ENCODE measurements around the gene CHST9.
"Not testable (repeated sequence)": the region's sequence is repeated elsewhere in the genome, so short reads cannot be mapped to it uniquely, and the experiment has no call there.

The CHST9 gene

DNA sequence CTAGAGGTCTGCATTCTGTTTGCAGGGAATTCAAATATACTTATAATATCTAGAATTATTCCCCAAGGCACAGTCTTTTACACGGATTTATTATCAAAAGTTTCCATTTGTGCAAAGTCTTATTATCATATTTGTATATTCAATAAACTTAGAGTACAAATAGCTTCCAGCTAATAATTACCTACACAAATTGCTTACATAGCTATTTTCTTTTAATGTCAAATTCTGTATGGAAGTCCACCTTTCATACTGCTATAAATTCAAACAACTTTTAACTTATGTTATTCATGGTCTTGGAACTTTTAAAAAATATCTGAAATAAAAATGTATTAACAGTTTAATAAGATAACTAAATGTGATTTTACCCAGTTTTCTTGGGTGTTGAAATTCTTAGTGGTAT lies 13.1 kb downstream of the CHST9 start:
- no peak for DNase-seq (ENCODE audit: low read depth, low spot score)

DNA sequence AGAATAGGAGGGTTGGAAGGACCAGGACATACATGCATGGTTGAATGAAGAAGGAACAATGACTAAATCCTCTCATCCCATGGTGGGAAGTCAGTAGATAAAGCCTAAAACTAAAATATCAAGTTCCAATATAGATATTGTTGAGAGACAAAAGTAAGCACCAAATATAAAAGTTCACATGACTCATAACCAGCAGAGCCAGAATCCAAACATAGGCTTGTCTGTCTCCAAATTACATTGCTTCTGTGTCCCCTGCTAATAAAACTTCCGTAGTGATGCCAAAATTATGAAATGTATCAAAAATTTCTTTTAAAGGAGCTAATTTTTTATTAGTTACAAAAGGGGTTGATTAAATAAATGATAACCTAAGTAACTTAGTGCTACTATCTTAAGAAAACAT lies 19.7 kb downstream of the CHST9 start:
- DNase-seq (ENCODE audit: low read depth, low spot score) = no peak

DNA sequence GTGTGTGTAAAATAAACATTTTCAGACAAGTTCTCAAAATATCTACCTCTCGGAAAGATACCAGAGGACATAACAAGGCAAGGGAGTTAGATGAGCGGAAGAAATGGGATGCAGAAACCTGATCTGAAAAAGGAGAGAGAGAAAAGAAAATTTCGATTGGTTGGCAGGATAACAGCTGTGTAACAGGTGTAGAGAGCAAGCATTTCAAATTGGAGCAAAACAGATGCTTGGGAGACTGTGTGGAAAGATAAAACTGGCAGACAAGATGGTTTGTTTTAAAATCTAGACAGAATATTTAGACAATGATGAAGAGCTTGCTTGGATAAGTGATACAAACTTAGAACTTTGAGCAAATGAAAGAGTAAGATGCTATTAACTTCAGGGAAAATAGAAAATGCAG lies 20.2 kb downstream of the CHST9 start:
- no peak for DNase-seq (ENCODE audit: low read depth, low spot score)

DNA sequence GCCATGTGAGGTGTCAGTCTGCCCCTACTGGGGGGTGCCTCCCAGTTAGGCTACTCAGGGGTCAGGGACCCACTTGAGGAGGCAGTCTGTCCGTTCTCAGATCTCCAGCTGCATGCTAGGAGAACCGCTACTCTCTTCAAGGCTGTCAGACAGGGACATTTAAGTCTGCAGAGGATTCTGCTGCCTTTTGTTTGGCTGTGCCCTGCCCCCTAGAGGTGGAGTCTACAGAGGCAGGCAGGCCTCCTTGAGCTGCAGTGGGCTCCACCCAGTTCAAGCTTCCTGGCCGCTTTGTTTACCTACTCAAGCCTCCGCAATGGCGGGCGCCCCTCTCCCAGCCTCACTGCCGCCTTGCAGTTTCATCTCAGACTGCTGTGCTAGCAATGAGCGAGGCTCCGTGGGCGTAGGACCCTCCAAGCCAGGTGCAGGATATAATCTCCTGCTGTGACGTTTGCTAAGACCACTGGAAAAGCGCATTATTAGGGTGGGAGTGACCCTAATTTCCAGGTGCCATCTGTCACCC lies 21.9 kb downstream of the CHST9 start:
- DNase-seq (ENCODE audit: low read depth, low spot score) = not testable (repeated sequence)

DNA sequence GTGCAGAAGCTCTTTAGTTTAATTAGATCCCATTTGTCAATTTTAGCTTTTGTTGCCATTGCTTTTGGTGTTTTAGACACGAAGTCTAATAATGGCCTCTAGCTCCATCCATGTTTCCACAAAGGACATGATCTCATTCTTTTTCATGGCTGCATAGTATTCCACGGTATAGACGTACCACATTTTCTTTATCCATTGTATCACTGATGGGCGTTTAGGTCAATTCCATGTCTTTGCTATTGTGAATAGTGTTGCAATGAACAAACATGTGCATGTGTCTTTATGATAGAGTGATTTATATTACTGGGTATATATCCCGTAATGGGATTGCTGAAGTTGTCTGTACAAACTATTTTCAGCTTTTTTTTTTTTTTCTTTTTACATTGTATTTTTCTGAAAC lies 35.9 kb downstream of the CHST9 start:
- not testable (repeated sequence) for DNase-seq (ENCODE audit: low read depth, low spot score)

DNA sequence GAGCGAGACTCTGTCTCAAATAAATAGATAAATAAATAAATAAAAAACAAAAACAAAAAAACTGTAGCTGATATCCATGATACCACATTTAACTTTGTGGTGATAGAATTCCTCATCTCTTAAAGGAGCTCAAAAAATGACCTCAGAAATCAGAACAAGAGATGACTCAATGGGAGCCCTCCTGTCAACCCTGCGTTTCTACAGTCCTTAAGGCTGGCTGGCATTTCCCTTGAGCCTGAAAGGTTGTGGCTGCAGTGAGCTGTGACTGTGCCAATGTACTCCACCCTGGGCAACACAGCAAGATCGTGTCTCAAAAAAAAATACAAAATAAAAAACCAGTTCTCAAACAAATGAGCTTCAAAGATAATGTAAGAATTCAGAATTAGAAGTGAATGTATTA lies 40.4 kb downstream of the CHST9 start:
- no peak for DNase-seq (ENCODE audit: low read depth, low spot score)

DNA sequence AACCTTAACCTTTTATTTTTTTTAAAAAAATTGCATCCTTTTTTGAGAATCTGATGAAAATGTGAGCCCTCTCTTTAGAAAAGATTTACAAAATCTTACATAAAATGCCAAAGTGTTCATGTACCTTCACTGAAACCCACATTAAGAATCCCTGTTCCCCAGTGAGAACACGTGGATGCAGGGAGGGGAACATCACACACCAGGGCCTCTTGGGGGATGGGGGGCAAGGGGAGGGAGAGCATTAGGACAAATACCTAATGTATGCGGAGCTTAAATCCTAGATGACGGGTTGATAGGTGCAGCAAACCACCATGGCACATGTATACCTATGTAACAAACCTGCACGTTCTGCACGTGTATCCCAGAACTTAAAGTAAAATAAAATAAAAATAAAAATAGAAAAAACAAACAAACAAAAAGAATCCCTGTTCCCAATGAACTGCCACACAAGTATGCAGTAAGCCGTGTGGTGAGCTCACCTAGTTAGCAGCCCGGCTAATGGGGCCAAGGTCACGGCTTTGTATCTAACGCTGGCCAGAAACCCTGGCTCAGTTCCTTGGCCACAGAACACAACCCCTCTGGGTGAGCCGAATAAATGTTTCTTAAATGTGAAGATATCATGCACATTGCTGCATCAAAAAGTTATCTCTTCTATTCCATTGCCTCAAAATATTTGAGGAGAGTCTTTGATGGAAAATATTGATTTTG lies 41.4 kb downstream of the CHST9 start:
- DNase-seq (ENCODE audit: low read depth, low spot score) = no peak

DNA sequence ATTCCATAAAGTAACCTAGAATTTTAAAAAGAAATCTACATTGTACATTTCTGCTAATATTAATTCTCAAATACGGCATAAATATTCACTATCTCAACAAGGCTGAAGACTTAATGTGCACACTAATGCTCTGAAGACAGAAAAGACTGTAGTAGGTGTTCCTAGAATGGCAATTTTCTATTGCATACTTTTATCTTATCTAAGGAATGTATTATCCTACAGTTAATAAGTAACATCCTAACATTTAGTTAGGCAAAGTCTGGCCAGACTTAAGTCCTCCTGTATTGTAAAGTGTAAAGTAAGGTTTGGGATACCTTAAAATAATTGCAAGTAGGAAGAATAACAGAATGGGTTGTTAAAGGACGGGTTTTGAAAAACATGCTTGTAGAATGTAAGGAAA lies 42.2 kb downstream of the CHST9 start:
- DNase-seq (ENCODE audit: low read depth, low spot score) = no peak

DNA sequence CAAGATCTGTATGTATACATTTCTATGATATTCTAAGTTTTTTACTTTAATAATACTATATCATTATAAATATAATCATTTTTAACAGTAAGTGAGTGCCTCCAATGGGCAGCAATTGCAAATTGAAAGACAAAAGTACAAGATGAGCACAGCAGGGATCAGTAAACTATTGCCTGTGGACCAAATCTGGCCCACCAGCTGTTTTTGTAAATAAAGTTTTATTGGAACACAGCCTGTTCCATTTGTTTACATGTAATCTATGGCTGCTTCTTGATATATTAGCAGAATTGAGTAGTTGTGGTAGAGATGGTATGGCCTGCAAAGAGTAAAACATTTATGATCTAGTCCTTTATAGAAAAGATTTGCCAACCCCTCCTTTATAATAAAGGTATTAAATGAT lies 43.2 kb downstream of the CHST9 start:
- no peak for DNase-seq (ENCODE audit: low read depth, low spot score)

DNA sequence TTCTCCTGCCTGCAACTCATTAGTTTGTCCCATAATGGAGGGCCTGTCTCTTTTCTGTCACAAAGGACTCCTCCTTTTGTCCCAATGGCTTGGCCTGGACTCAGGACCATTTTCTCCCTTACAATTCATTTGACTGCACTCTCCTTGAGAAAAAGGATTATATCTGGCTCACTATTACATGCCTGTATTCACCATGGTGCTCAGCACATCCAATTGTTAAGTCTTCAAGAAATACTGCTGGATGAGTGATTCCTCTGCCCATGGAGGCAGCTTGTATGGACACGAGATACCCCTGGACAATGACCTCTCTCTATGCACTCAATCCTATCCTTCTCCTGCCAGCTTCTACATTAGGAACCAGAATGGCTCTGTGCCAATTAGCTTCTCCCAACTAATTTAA lies 47.0 kb downstream of the CHST9 start:
- DNase-seq (ENCODE audit: low read depth, low spot score) = no peak

DNA sequence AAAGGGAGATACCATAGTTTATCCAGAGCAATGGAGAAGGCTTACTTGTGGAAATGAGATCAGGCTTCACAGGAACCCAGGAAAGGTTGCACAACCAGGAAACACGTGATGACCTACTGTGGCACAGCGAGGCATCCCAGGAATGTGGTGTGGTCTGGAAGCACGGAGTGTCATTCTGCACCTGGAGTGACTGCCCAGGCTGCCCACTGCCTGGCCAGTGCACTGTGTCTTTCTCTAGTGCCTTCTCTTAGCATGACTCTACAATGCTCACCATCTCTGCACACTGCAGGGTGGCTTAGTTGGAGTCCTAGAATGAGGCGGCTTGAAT lies 48.9 kb downstream of the CHST9 start:
- no peak for DNase-seq (ENCODE audit: low read depth, low spot score)

DNA sequence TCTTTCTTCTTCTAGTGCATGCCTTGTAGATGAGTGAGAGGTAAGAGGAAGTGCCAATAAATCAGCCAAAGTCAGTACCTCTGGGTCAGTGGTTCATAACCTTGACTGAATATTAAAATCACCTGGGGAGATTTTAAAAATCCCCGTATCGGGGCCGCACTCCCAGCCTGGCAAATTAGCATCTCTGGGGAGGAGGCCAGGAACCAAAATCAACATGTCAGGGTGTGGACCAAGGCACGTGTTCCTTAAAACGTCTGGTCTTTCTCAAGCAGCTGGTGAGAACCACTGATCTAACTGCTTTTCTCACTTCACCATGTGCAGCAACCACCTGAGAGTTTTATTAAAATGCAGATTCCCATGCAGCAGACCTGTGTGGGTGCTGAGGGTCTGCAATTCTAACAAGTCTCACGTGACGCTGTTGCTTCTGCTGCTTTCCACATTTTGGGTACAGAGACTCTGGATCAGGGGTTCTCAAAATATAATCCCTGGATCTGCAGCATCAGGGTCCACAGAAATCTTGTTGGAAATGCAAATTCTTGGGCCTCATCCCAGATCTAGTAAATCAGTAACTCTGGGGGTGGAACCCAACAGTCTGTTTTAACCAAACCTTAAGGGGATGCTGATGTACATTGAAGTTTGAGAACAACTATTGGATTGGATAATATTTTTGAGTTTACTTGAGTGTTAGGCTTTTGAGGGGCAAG lies 49.5 kb downstream of the CHST9 start:
- DNase-seq (ENCODE audit: low read depth, low spot score) = no peak

DNA sequence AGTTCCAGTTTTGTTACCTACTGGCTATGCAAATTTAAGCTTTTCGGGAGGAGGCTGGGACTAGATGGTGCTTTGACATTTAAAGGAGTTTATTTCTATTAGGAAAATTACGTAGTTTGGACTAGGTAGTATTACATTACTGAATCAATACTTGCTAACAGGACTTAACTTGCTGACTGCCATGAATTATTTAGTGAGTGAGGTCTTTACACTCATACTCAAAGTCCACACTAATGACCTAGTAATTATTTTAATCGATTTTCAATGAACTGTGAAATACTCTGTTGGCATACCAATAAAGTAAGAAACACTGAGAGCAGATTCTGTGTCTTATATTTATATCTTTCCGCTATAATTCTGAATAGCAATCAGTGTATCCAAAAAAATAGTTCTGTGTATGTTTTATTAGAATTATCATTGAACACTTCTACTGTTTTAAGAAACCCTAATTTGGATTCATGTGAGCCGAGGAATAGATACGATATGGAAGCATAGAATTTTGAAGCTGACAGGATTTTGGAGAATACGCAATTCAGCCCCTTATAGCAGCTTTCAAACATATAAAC lies 55.0 kb downstream of the CHST9 start:
- DNase-seq (ENCODE audit: low read depth, low spot score) = no peak

DNA sequence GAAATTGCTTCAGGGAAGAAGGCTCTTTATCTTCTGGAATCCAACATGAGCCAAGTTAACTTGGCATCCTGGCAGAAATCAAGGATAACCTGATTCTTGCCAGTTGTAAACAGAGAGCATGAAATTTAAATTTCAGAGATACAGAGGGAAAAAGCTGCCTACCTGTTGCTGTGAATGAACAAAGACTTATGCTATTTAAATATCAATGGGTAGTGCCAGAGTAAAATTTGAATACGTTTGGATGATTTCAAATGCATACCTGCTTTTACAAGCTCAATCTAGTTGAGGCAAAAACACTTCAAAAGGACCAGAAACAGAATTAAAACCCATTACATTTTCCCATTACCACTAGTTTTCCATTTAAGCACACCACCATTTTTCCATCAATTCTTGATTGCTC lies 60.9 kb downstream of the CHST9 start:
- DNase-seq (ENCODE audit: low read depth, low spot score) = no peak

DNA sequence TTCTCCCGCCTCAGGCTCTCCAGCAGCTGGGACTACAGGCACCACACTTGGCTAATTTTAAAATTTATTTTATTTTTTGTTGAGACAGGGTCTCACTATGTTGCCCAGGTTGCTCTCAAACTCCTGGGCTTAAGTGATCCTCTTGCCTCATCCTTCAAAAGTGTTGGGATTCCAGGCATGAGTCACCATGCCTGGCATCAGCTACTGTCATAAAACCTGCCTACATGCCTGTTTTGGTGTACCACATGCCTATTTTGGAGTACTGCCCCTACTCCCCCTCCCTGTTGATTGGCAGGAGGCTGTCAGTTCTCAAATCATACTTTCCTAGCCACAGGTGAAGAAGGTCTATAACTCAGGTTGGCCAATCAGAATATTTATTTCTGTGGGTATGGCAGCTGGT lies 64.0 kb downstream of the CHST9 start:
- no peak for DNase-seq (ENCODE audit: low read depth, low spot score)

DNA sequence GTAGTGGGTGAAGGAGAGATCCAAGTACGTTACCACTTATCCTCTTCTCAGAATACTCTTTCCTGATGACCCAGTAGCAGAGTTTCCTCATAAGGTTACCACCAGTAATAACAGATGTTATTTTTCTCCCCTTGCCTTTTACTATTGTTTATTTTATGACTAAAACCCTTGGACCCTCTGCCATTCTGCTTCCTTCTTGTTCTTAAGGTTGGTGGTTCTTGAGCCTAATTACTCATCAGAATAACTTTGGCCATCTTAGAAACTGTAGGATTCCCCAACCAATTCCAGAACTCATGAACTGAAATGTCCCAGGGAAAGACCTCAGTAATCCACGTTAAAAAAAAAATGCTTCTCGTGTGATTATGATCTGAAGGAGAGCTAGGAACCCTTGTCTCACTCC lies 64.9 kb downstream of the CHST9 start:
- DNase-seq (ENCODE audit: low read depth, low spot score) = no peak

DNA sequence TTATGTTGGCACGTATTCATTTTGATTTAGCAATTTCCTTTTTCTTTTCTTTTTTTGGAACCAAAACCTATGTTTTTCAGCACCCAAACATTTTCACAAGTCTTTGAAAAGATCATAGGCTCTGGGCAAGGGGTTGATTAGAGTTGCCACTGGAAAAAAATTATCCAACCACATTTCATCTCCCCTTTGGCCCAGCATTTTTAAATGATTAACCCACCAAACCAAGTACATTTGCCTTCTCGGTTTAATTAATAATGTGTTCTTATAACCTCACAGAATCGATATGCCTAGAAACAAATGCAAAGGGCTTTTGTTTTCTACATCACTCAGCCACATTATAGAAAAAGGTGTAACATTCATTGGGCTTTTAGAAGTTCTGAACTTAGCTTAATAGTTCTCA lies 66.1 kb downstream of the CHST9 start:
- no peak for DNase-seq (ENCODE audit: low read depth, low spot score)

DNA sequence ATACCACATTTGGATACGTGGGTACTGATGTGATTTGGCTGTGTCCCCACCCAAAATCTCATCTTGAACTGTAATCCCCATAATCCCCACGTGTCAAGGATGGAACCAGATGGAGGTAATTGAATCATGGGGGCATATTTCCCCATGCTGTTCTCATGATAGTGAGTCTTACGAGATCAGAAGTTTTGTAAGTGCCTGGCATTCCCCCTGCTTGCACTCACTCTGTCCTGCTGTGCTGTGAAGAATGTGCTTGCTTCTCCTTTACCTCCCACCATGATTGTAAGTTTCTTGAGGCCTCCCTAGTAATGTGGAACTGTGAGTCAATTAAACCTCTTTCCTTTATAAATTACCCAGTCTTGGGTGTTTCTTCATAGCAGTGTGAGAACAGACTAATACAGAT lies 70.3 kb downstream of the CHST9 start:
- DNase-seq (ENCODE audit: low read depth, low spot score) = no peak

DNA sequence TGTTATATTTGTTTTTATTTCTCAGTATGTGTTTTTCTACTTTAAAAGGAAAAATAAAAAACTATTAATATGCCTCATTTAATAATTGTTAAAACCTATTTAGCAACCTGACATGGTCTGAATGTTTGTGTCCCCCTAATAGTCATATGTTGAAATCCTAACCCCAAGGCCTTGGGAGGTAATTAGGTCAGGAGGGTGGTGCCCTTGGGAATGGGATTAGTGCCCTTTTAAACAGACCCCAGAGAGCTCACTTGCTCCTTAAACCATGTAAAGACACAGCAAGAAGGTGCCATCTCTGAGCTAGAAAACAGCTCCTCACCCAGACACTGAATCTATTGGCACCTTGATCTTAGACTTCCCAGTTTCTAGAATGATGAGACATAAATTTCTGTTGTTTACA lies 71.8 kb downstream of the CHST9 start:
- no peak for DNase-seq (ENCODE audit: low read depth, low spot score)

DNA sequence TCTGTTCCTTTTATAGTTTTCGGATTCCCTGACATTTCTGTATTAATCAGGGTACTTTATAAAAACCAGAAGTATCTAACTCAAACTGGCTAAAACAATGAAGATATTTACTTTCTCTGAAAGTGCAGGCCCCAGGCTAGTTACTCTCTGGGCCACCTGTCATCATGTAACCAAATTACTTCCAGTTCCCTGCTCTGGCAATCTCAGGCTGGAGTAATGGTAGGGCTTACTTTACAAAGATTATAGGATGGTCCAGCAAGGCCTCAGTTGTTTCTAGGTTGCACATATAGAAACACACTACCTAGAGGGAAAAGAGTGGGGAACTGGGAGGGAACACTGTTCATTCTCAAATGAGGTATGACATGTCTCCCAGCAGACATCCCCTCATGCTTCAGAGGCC lies 74.8 kb downstream of the CHST9 start:
- DNase-seq (ENCODE audit: low read depth, low spot score) = no peak

DNA sequence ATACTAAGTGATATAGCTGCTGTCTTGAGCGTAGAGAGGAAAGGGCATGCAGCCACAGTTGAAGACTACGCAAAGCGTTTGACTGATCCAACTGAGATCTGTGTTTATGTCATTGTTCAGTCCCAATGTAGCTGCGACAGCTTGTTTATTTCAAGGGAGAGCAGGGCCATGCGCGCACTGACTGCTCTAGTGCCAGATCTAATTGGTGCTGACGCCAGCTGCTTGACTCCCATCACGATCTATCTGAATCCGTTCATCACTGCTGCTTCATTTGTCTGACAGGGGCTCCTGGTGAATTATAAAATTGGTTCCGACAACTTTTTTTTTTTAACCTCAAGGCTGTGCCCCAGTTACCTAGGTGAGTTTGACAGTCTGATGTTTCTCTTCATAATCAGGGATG lies 75.7 kb downstream of the CHST9 start:
- DNase-seq (ENCODE audit: low read depth, low spot score) = no peak

DNA sequence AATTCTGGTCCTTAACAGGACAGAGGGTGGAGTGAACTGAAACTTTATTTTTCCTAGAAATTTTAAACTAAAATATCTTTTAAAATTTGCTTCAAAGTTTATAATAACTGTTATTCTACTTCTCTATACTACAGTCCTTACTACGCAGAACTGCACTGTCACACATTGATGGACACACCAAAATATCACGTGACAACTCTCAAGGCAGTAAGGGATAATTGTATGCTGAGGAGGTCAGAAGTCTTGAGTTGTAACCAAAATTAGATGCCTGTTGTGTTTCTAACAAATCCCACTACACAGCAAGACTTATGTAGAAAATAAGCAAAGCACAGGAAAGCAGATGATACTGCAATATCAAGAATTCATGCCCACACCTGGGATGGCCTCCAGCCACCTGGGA lies 76.3 kb downstream of the CHST9 start:
- no peak for DNase-seq (ENCODE audit: low read depth, low spot score)

DNA sequence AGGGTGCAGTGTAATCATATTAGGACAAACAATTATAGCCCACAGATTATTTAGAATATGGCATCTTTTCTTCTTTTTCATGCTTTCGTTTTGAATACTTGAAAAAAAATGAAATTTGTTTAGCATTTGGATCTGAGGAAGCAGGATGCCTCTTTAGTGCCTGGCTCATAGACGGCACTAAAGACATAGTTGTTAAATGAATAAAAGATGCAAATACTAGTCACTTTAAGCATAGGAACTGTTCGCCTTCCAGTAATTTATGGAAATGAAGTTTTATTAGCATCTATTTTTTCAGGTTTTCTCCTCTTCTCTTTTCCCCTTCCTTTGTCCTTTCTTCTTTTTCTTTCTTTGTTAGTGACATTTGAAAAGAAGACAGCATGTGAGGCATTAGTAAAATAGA lies 80.4 kb downstream of the CHST9 start:
- no peak for DNase-seq (ENCODE audit: low read depth, low spot score)

Data from smooth muscle cell of the brain vasculature (primary cell).